ENCODE measurements around the gene BCR. TPM values are rescaled to one million over a fixed set of nuclear protein-coding genes. Genes with fewer than 3 reads are reported as not detected.

Gene BCR
- total RNA-seq, 1 donor from 2014 or later: 186 TPM

DNA sequence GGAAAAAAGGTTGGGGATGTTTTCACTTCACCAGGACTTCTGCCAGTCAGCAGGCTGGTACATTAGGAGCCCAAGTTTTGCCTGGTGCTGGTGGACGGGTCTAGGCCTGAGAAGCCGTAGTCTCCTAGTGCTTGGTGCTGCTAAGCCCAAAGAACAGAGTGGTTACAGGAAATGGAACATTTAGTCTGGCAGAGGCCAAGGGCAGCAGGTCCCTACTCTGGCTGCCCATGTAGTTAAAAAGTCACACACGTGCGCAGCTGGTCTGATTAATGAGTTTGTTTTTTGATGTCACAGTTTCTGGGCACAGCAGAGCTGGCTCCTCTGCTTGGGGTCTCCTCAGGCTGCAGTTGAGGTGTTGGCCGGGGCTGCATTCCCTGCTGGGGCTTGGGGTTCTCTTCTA lies 20.6 kb downstream of the BCR start:
- DNase-seq: no peak

DNA sequence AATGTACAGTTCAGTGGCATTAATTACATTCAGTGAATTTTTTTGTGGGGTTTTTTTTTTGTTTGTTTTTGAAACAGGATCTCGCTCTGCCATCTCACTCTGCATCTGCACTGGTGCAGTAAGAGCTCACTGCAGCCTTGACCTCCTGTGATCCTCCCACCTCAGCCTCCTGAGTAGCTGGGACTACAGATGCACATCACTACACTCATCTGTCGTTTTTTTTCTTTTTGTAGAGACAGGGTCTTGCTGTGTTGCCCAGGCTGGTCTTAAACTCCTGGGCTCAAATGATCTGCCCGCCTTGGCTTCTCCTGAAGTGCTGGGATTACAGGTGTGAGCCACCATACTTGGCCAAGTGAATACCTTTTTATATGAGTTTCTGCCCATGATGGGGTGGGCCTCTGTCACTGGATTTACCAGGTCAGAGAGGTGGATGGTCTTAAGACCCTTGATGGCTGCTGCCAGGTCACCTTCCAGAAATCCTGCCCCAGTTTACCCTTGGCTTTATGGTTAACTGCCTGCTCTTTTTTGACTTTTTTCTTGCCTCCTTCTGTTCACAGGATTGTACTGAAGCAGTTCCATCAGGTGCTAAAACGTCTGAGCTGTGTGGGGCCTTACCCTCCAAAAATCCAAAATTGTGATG lies 22.6 kb downstream of the BCR start:
- DNase-seq: no peak

GRCh38 chr22:23203452-23204124 lies 23.3 kb downstream of the BCR start:
- no peak for DNase-seq

DNA sequence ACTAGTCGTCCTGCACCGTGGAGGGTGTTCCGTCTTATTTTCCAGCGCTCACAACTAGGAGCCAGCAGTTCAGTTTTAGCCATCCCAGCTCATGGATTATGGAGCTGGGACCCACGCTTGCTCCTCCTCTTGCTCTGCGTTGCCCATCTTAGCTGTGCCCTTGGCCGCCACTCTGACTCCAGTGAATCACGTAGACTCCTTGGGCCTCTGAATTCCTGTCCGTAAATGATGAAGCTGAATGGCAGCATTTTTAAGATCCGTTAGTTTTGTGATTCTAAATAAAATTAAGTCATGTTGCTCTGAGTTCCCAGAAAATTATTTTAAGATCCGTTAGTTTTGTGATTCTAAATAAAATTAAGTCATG lies 23.8 kb downstream of the BCR start:
- no peak for DNase-seq

- DNase-seq: no peak
Measured at GRCh38 chr22:23204541-23205157, 24.3 kb downstream of the BCR start.

- DNase-seq: no peak
Measured at GRCh38 chr22:23205339-23206049, 25.2 kb downstream of the BCR start.

DNA sequence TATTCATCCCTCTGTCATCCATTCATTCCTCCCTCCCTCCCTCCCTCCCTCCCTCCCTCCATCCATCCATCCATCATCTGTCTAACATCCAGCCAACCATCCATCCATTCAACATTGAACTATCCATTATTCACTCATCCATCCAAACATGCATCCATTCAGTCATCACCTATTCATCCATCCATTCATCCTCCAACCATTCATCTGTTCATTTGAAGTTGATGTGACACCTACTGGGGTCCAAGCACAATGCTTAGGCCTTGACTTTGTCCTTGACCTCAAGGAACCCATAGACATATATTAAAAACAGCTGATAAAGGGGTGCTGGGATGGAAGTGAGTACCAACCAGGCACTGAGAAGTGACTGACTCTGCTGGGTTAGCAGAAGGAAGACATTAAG lies 26.6 kb downstream of the BCR start:
- no peak for DNase-seq

DNA sequence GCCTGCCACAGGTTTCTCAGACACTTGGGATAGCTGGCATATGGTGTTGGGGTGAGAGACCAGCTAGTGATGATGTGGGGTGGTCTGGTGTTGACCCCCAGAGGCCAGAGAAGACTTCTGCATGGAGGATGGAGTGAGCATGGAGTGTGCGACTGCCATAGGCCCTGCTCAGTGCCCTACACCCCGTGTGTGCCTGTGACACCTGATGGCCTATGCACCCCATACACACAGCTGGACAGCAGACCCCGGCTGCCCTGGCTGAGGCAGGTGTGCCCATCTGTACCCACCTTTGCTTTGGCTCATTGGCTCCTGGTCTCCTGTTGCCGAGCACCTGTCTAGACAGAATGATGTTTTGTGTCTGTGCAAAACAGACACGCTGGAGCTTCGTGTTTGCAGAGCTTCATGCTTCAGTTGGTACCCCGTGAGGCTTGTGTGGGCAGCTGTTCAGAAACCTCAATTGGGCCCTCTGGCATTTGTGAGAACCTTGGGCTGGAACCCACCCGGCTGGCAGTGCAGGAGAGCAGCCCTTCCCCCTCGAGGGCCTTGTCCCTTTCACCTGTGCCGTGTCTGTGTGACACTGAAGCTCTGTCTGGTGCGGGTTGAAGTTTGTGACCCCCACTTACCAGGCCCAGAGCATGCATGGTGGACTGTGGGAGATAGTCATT lies 27.6 kb downstream of the BCR start:
- no peak for DNase-seq

DNA sequence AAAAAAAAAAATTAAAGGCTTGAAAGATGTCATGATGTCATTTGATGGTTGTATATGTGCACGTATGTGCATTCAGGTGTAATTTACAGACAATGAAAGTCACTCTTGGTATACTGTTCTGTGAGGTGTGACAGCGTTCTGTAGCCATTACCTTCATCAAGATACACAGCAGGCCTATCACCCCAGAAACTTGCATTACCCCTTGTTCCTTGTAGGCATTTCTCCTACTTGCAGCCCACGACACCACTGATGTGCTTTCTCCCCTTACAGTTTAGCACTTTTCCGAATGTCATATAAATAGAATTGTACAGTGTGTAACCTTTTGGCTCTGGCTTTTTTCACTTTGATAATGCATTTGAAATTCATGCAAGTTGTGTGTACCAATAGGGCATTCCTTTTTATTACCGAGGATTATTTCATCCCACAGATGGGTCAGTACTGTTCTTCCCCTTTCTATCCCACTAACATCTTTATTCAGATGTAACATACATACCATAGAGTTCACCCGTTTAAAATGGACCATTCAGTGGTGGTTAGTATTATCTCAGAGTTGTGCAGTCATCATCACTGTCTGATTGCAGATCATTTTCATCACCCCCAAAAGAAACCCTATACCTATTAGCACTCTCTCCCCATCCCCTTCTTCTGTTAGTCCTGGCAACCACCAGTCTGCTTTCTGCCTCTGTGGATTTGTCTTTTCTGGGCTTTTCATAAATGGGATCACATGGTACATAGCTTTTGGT lies 30.3 kb downstream of the BCR start:
- no peak for DNase-seq

GRCh38 chr22:23211622-23212021 lies 31.3 kb downstream of the BCR start:
- no peak for DNase-seq

DNA sequence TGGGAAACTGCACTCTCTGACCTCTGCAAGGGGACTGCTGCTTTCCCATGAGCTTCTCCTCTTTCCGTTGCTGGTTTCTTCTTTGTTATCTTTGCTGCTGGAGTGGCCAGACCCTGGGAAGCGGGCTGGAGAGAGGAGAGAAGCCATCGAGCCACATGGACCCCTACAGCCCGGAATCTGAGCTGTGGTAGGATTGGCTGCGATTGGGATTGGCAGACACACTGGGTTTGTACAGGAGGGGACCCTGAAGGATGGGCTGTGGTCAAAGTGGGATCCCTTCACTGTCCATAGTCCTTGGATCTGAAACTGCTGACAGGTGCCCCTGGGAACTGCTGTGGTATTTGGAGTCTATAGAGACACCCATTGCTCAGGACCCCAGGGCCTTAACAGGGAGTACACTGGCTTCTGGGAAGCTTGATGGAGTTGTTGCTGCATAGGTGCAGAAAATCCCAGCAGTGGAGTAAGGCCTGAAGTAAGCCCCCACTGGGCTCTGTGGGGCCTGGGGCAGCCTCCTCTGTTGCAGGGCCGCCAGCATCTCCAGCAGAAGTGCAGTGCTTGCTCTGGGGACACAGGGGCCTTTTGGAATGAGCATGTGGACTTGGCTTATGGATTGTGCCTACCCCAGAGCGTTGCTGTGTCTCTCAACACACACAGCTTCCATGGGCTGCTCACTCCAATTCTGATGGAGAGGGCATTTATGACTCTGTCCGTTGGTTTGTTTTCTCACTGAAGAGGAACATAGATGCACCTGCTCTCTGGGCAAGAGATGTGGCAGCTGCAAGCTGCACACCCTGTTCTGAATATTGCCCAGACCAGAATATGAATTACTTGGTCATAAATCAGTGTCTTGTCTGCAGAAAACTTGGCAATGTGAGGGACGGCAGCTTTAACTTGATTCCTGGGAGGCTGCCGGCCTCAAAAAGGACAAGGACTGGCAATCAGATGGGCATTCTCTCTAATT lies 32.0 kb downstream of the BCR start:
- no peak for DNase-seq

DNA sequence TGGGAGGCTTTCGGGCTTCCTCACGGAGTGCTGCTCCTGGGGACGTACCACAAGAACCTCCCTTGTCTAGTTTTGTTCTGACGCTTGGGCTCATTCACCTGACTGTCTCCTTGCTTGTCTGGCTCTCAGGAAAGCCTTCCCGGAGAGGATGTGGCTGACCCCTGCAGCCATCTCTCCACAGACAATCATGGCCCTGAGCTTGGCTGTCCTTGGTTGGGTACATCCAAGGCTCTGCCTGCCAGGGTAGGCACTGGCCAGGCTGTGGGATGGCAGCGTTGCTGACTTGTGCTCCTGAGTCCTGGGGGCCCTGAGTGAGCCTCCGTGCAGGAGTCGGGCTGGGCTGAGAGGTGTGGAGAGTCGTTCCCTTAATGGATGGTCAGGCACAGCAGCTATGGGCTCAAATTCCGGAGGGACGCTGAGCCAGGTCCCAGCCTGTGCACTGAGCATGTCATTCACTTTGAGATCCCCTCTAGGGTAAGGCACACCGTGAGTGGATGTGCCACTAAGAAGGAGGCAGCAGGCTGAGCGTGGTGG lies 32.8 kb downstream of the BCR start:
- DNase-seq: no peak

DNA sequence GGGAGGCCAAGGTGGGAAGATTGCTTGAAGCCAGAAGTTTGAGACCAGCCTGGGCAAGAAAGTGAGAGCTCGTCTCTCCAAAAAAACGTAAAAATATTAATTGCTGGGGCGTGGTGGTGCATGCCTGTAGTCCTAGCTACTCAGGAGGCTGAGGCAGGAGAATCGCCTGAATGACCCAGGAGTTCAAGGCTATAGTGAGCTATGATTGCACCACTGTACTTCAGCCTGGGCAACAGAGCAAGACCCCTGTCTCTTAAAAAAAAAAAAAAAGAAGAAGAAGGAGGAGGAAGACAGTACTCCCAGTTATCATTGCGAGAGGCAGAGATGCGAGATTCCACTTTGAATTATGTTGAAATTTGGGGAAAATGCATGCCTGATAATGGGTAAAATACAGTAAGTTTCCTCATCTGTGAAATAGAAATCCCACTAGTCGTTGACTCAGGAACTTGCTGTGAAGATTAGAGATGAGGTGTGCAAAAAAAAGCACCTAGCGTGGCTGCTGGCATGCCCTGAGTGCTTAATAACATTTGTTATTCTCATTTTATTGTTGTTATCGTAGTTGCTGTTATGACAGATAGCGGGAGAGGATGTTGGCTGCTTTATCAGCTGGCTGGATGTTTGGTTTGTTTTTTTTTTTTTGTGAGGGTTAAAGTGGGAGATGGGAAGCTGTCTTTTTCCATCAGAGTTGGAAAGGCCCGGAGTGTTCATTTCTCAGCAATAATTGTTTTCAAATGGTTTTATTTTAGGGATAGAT lies 33.4 kb downstream of the BCR start:
- DNase-seq: peak; percentile 81

- DNase-seq: no peak
Measured at GRCh38 chr22:23214398-23214797, 34.1 kb downstream of the BCR start.

DNA sequence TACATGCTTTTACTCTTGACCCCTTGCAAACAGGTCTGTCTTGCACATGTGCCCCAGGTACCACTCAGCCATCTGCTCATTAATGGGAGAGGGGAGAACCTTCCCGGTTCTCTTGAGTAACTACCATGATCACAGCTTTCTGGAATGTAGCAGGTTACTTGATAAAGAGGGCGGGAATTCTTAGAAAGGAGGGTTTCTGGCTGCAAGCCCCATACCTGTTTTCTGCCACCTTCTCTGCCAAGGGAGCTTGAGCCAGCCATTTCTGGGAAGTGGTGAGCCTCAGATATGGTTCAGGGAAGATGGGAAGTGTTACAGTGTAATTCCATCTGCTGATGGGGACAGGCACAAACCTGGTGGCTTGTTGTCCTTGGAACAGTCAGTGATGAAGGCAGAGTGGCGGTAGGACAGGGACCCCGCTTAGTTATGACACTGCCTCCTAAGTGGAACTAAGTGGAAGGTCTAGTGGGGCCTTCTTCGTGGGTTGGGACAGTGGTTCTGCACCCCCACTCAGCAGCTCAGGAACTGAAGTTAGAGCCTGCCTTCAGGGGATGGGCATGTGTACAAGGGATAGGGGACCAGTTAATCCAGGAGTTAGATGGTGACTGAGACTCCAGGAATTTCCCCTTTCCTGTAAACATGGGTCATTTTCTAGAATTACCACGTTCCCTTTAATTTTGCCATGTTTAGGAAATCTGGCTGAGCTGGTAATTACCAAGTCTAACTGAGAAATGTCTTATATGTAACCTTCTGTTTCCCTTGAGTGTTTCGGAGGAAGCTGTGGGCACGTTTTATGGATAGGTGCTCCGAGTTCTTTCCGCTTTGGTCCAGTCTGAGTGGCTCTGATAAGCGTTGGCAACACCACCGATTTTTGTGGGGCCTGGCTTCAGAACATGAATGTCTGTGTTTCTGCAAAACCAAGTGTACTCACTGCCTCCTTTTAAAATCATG lies 35.3 kb downstream of the BCR start:
- DNase-seq: peak; percentile 97

DNA sequence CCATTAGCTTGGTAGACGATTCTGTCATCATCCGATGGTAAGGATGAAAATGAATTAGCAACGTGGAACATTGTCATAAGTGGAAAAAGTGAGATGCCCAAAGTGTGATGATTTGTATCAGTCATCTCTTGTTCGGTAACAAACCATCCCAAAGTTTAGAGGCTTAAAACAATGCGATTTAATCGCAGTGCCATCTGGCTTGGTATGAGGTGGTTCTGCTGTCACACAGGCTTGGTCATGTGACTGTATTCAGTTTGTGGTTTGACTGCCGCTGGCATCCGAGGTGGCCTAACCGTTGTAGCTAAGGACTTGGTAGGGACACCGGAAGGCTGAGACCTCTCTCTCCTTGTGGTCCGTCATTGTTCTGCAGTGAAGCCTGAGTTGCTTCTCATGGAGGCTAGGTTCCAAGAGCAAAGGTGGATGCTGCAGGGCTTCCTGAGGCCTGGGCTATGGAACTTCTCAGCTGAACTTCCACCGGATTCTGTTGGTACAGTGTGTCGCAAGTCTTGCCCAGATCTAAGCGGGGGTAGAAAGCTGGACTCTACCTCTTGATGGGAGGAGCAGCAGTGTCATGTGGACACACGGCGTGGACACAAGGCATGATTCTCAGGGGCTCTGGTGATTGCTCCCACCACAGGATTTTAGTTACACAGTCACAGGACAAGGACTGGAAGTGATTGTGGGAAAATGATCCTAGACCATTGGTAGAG lies 36.3 kb downstream of the BCR start:
- peak; percentile 68 for DNase-seq

DNA sequence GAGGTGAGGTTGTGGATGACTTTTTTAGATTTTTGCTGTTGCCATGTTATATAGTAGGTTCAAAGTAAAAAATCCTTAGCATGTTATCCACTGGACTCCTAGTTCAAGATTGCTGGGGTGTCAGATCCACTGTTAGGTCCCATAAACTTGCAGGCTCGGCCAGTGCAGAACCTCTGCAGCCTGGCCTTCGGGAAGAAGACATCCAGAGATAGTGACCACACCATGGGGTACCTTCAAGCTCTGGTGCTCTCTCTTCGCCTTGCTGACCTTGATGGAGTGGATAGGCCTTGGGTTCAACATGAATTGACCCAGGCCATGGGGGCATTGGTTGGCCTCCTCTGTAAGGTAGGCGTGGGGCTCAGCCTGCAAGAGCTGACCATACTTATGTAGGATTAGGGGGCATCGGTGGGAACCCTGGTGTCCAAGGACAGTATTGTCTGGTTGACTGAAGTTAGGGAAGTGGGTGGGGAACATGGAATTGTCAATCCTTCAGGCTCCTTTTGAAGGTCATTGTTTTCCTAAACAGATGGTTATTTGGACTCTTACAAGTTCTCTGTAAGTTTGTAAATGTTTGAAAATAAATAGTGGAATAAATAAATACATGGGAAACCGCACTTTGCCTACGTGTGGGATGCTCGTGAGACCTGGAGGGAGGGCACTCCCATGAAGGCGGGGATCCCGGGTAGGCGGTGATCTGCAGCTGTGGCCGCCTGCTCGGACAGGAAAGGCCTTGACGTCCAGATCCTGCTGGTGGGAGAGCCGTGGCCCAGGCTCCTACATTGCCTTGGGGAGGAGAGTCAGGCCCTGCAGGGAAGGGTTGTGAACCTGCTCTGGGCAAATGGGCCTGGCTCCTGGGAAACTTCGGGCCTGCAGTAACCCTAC lies 37.1 kb downstream of the BCR start:
- DNase-seq: peak; percentile 88

Measured in dermis blood vessel endothelial cell (primary cell).